OCI-LY3 (cell line): ENCODE data around the gene FBXL14.
A peak's percentile ranks its signal among the peaks of the same experiment; 100 is the strongest.

Source experiments
- H2AFZ ChIP-seq: fragments of 200-600, 300-600 bp; shearing (Covaris generic); 2 replicates; pipeline ENCODE4 v1.6.0; 2014; ENCODE audit warnings: antibody characterized with exemption, low read depth, low read length
- H3K27ac ChIP-seq: fragments of 200-600, 300-600 bp; sonication (generic); 2 replicates; pipeline ENCODE4 v1.5.1; 2014; ENCODE audit warnings: mild to moderate bottlenecking, low read length, moderate library complexity, mixed read lengths
- H3K27me3 ChIP-seq: fragments of 200-600, 300-600 bp; sonication (generic); 2 replicates; pipeline ENCODE4 v1.6.1; 2014; ENCODE audit warnings: low read depth, low read length, mixed read lengths
- H3K36me3 ChIP-seq: fragments of 200-600, 300-600 bp; sonication (generic); replicated peaks from 2 replicates; pipeline ENCODE3; 2014; ENCODE audit warnings: low read depth, low read length, mixed read lengths
- H3K4me1 ChIP-seq: fragments of 300-600, 200-600 bp; sonication (generic); 2 replicates; pipeline ENCODE4 v1.6.1; 2014; ENCODE audit warnings: low read length, mixed read lengths
- H3K4me2 ChIP-seq: fragments of 200-600, 300-600 bp; sonication (generic); 2 replicates; pipeline ENCODE4 v1.6.1; 2014; ENCODE audit warnings: low read length, mixed read lengths
- H3K4me3 ChIP-seq: fragments of 300-600, 200-600 bp; sonication (generic); 2 replicates; pipeline ENCODE4 v1.5.1; 2014; ENCODE audit warnings: antibody characterized with exemption, mild to moderate bottlenecking, low read length, moderate library complexity
- H3K79me2 ChIP-seq: fragments of 300-600, 200-600 bp; shearing (Covaris generic); 2 replicates; pipeline ENCODE4 v1.6.1; 2014; ENCODE audit warnings: mild to moderate bottlenecking, low read length, mixed read lengths
- H3K9ac ChIP-seq: fragments of 300-600, 200-600 bp; shearing (Covaris generic); 2 replicates; pipeline ENCODE4 v1.6.0; 2014; ENCODE audit warnings: mild to moderate bottlenecking, low read length, moderate library complexity
- H3K9me3 ChIP-seq: fragments of 200-600, 300-600 bp; shearing (Covaris generic); 2 replicates; pipeline ENCODE4 v1.6.1; 2014; ENCODE audit warnings: low read length, mixed read lengths; ENCODE audit not compliant: insufficient read depth
- H4K20me1 ChIP-seq: fragments of 200-600, 300-600 bp; sonication (generic); 2 replicates; pipeline ENCODE4 v1.6.1; 2016; ENCODE audit warnings: low read length, mixed read lengths; ENCODE audit not compliant: insufficient read depth
- EZH2phosphoT487 ChIP-seq: fragments of 200-600 bp; shearing (Covaris generic); IDR thresholded peaks from 2 replicates; pipeline ENCODE4 v1.6.1; 2018; ENCODE audit warnings: antibody characterized with exemption, mixed run types, low read depth
- TF ChIP-seq, protein P1 (sequence below): fragments of 200-600, 300-600 bp; sonication (generic); IDR thresholded peaks from 2 replicates; pipeline ENCODE4 v1.5.1; 2014; ENCODE audit warnings: antibody characterized with exemption, low read length, low read depth

The FBXL14 gene

DNA sequence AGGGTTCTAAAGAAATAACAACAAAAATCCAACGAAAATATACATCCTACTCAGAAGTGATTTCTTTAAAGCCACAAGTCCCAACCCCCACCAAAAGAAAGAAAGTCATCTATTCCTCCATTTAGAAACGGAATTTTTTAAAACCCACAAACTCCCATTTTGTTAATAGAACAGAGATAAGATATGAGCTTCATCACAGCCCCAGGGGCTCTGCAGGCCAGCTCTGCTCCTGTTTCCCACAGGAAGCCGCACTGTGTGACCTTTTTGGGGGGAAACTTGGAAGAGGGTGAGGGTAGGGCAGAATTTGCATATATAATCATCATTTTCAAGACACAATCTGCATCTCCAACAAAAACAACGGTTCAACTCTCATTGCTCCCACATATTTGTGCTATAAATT, 2.8 kb downstream of the FBXL14 start:
- H3K79me2 ChIP-seq = peaks cover 23% of the 10 kb centered on the region

DNA sequence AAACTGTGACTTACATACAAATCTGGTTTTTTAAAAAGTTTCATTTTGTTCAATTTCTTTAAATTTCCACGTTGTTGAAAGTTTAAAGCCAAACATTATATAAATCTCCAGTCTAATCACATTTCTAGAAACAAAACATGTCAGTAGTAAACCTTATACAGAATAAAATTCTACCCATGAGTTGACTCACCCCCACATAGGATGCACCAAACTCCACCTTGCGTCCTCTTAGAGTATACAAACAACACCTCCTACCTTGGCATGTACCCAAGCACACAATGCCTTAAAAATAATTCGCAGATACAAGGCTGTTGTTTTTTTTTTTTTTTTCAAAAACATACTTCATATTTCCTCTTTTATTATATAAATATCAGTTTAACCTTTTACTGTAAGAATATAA, 3.3 kb downstream of the FBXL14 start:
- peaks cover 39% of the 10 kb centered on the region for H3K4me1 ChIP-seq
- no peak overlapping the region for H3K27ac ChIP-seq
- H4K20me1 ChIP-seq = peaks cover 28% of the 10 kb centered on the region
- H2AFZ ChIP-seq = no peak overlapping the region
- no peaks in the 10 kb centered on the region for H3K9me3 ChIP-seq
- H3K9ac ChIP-seq = no peak overlapping the region
- no peaks in the 10 kb centered on the region for H3K36me3 ChIP-seq
- no peak overlapping the region for H3K4me2 ChIP-seq
- TF ChIP-seq EZH2phosphoT487 = no peak
- TF ChIP-seq, protein P1, sequence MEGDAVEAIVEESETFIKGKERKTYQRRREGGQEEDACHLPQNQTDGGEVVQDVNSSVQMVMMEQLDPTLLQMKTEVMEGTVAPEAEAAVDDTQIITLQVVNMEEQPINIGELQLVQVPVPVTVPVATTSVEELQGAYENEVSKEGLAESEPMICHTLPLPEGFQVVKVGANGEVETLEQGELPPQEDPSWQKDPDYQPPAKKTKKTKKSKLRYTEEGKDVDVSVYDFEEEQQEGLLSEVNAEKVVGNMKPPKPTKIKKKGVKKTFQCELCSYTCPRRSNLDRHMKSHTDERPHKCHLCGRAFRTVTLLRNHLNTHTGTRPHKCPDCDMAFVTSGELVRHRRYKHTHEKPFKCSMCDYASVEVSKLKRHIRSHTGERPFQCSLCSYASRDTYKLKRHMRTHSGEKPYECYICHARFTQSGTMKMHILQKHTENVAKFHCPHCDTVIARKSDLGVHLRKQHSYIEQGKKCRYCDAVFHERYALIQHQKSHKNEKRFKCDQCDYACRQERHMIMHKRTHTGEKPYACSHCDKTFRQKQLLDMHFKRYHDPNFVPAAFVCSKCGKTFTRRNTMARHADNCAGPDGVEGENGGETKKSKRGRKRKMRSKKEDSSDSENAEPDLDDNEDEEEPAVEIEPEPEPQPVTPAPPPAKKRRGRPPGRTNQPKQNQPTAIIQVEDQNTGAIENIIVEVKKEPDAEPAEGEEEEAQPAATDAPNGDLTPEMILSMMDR = no peak
- no peak overlapping the region for H3K4me3 ChIP-seq
- H3K79me2 ChIP-seq = peaks cover 23% of the 10 kb centered on the region
- no peaks in the 10 kb centered on the region for H3K27me3 ChIP-seq

More for the DNA sequence above, 2.8 kb downstream of the FBXL14 start:
- no peaks in the 10 kb centered on the region for H3K27me3 ChIP-seq
- no peaks in the 10 kb centered on the region for H3K36me3 ChIP-seq
- H3K4me1 ChIP-seq = peaks cover 39% of the 10 kb centered on the region
- no peaks in the 10 kb centered on the region for H3K9me3 ChIP-seq
- H4K20me1 ChIP-seq = peaks cover 28% of the 10 kb centered on the region
- no peak overlapping the region; the same call in 1 of the 2 replicates for H3K9ac ChIP-seq
- no peak for TF ChIP-seq EZH2phosphoT487
- TF ChIP-seq, protein P1 = no peak
- H3K27ac ChIP-seq = no peak overlapping the region
- H3K4me3 ChIP-seq = peak overlapping the region; percentile 28
- peak overlapping the region; percentile 52 for H3K4me2 ChIP-seq
- H2AFZ ChIP-seq = no peak overlapping the region

DNA sequence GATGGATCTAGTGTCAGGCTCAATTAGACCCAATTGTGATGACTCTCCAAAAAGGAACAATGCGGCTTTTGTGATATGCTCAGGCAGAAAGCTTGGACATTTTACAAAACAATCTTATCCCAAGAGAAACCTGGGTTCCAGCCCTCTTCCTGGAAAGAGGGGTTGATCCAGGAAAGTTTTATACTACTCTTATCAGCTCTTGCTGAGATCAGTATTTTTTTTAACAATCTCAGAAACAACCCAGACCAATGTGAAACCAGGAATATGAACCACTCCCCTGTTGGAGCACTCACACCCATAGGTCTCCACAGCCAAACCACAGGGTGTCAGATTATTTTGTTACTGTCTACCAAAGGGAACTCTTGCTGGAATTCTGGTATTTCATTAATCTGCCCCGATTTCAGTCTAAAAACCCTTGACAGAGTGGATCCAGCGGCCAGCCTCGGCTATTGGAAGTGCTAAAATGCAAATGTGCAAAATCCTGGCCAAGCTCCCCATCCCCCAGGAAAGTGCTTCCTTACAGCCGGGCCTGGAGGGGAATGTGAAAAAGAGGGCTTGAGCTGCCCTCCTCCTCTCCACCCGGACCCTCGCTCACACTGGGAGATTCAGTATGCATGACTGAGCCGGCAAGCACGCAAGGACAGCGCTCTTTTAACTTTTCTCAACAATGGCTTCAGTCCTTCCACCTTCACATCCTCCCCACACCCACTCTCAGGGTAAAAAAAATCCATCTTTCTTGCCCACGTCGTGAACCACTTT, 4.0 kb downstream of the FBXL14 start:
- H3K4me3 ChIP-seq = no peak overlapping the region
- H3K79me2 ChIP-seq = peaks cover 23% of the 10 kb centered on the region
- H3K4me1 ChIP-seq = peaks cover 41% of the 10 kb centered on the region
- no peaks in the 10 kb centered on the region for H3K9me3 ChIP-seq
- H3K4me2 ChIP-seq = no peak overlapping the region
- no peak overlapping the region for H2AFZ ChIP-seq
- H4K20me1 ChIP-seq = peaks cover 28% of the 10 kb centered on the region
- no peak overlapping the region for H3K9ac ChIP-seq
- H3K36me3 ChIP-seq = no peaks in the 10 kb centered on the region
- no peak for TF ChIP-seq EZH2phosphoT487
- TF ChIP-seq, protein P1 = no peak
- H3K27me3 ChIP-seq = no peaks in the 10 kb centered on the region
- H3K27ac ChIP-seq = no peak overlapping the region

DNA sequence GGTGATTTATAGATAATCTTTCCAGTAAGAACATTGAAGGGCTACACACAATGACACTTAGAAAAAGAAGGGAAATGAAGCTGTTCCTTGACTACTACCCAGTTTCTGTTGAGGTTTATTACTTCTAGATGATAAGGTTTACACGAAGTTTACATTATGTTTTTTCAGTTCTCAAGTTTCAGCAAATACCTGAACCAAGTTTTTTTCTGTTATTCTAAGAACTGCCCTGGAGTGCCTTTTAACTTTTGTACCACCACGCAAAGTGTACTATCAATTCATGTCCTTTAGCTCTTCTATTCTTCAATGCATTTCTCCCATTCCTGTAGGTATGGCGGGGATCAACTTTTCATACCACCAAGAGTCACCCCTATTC, 5.8 kb downstream of the FBXL14 start:
- Histone ChIP-seq H3K4me2 (peak overlapping the region; percentile 31), H3K27ac (no peak overlapping the region), H3K4me1 (peaks cover 52% of the 10 kb centered on the region), H3K79me2 (peaks cover 23% of the 10 kb centered on the region), H3K4me3 (no peak overlapping the region), H2AFZ (no peak overlapping the region), H3K36me3 (no peaks in the 10 kb centered on the region), H3K27me3 (no peaks in the 10 kb centered on the region), H3K9me3 (no peaks in the 10 kb centered on the region), H4K20me1 (peaks cover 32% of the 10 kb centered on the region), H3K9ac (no peak overlapping the region)
- TF ChIP-seq, protein P1 = no peak
- no peak for TF ChIP-seq EZH2phosphoT487
